ENCODE data around the gene NEK10.

The NEK10 gene

DNA sequence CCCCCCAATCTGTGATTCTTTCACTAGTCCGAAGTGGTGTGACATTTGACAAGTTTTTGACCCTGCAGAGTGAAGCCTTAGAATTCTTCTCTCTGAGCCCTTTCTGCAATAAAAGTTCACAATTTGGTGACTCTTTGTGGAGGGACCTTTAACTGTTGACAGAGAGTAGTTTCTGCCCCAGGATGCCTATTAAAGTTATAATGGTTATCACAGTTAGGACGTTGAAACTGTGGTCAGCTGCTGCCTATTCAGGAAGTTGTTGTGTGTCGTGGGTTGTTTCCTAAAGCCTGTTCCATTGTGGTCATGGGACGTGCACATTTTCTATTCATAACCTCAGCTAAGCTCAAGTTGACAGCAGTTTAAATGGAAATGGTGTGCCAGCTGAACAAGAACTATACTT, 274.5 kb downstream of the NEK10 start:
- DNase-seq = no peak

DNA sequence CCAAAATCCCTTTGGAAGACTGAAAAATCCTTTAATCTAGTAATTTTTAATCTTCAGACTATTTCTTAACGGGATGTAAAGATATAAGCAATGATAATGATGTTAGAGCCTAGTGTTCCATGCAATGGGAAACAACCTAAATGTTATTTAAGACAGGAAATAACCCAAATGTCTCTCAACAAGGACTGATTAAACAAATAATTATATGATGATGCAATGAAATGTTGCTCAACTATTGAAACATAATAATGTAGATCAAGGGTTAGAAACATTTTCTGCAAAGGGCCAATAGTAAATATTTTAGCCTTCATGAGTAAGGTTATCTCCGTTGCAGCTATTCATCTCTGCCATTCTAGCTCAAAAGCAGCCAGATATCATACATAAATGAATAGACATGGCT, 275.4 kb downstream of the NEK10 start:
- no peak for DNase-seq

DNA sequence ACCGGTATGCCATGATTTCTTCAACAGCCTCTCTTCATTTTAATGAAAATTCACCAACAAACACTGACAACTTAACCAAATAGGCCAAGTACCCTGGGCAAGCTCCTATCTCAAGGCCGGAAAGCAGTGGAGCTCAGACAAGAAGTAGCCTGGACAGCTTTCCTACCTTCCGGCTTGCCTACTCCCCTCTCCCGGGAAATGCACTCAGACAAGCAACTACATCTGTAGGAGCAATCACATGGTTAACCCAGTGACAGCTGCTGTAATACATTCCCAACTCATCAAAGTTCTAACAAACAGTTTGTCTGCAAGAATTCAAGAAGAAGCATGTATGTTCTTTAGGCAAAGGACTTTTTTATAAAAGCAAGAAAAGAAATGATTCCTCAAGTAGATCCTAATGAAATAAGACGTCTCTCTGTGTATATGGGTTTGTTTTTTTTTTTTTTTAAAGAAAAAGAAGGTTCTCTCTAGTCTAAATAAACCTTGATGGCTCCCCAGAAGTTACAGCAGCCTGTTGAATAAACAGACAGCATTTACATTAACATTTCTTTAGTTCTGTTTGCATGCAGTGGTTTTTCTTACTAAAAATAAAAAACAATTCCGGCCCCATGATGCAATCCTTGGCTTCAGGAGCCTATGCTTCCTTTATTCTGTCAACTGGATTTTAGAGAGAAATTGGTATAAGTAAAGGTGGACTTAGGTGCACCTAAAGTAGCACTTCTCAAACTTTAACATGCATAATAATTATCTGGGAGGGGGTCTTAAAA, 278.7 kb downstream of the NEK10 start:
- no peak for DNase-seq

DNA sequence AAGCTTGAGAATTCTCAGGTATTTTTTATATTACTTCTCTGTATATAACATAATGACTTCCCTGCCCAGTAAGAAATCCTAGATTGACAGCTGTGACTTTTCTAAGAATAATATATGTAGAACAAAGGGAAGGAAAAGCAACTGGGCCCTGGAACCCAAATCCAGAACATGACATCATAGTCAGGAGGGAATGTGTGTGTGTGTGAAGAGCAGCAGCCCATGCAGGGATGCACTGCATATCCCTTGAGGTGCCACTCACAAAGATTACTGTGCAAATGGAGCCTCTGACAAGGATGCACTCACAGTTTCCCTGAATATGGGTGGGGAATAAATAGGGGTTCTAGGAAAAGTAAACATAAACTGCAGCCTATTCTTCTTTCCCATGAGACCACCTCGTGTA, 279.5 kb downstream of the NEK10 start:
- DNase-seq = no peak

DNA sequence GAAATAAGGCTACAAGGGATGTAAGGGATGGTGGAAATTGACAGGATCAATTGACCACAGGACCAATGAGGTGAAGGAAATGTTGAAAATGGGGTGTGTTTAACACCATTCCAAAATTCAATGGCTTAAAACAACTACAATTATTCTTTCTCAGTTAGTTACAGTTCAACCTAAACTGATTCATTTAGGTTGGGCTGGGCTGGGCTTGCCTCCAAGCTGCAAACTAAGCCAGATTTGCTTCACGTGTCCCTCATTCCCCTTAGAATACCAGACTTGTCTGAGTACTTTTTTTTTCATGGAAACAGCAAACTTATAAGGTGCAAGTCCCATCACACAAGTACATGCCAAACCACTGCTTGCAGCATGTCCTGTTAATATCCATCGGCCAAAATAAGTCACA, 280.1 kb downstream of the NEK10 start:
- no peak for DNase-seq

DNA sequence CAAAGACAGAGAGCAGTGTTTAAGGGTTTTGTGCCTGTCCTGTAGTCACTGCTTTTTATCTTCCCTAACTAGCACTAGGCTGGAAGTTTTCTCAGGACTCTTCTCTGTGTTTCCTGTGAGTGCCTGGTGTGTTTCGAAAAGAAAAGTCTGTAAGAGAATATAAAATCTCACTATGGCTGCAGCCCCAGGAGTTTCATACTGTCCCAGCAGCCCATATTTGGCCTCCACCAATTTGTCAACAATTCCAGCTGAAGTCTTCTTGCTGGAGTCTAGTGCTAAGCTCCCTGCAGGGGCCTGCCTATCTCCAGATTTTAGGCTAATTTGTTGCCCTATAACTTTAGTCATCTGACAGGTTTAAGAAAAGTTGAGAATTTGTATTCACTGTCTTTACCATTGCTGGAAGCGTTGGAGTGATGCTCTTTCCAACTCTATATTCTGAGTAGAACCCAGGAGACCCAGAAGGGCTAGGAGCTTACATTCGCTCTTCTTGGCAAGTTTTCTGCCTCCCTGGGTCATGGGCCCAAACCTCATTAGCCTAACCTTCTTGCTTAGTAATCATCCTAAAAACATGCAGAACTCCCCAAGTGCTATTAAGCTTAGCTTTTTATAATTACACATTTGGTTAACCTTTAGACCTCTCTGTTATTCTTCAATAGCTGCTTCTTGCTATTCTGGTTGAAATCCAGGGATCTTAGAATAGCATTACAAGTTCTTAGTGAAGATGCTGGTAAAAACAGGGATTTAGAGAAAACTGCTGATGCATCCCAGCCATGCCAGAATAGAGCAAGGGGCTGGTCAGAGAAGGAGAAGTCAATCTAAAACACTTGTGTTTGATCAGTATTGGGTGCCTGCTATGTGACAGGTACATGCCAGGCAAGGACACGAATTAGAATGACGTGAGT, 283.1 kb downstream of the NEK10 start:
- no peak for DNase-seq

DNA sequence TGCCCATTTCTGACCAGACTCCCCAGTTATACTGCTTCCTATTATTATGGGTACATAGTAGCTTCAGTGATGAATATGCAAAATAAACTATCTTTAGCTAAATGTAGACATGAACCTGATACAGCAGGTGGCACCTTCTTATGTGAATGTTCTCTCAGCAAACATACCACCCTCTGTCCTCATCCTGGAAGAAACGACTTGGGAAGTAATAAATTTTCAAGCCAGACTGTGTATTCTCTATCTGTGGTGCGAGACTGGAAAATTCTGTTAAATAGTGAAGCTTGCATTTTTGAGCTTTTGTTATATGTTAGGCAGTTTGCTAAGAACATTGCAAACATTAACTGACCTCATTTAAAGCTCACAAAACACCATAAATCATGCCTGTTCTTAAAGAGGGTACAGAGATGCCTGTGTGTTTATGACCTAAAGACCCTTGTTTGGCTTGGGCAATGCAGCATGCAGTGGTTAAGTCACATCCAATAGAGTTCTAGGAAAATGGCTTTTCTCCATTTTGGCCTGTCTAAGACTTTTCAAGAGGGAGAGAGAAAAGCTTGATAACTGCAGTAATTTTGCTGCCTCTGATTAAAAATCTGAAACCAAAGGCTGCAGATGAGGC, 287.1 kb downstream of the NEK10 start:
- no peak for DNase-seq

DNA sequence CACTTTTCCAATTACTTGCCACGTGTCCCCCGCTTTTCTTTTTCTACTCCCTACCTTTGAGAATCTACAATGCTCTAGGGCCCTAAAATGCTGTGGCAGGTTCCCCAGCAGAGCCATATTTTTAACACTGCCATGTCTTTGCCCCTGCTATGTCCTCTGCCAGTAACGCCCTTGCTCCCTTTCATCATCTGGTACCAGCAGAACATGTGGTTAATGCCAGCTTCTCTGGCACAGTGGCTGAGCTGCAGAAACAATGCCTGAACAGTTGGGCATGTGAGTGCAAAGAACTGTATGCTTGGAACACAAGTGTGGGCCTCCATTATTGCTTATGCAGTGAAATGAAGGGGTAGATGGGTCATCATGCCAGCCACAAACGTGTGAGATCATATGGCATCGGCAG, 287.6 kb downstream of the NEK10 start:
- no peak for DNase-seq

DNA sequence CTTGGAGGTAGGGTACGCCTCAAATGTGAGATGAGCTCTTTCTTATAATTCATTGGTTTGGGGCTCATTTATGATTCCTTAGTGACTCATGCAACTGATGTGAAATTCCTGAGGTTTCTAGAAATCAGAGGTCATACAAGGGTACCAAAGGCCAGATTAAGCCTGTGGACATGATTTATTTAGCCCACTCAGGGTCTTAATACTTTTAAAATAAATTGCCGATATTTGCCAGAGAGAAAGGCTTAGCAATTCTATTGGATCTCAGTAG, 289.0 kb downstream of the NEK10 start:
- no peak for DNase-seq

DNA sequence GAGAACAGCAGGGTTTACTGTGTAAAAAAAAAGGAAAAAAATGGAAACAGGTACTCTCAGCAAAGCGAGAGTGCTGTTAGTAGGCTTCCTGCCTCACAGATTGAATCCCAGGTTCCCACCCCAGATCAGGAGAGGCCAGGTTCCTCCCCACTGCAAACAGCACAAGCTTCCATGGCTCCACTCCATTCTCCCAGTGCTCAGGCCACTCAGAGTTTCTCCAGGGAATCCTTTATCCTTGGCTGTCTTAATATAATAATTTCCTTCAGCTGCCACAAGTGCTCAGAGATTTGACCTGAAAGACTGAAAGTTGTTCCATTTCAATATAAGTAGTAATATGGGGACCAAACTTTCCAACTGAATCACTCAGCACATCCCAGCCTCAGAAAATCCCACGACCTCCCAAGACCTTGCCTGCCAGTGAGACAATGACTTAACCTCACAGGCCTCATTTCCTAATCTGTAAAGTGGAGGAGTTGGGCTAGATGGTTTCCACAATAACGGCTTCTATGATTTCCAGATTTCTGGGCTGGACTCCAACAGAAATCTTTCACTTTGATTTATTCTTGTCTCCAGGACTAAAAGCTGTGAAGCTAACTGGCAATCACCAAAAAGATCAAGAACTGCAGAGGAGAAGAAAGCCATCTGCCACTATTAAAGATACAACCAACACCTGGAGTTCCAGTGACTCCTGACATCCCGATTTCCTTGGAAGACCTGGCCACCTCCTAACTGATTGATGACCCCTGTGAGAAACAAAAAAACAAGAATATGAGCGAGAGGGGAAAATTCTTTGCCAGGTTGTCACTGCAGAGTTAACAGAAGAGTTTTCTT, 289.5 kb downstream of the NEK10 start:
- DNase-seq = no peak

DNA sequence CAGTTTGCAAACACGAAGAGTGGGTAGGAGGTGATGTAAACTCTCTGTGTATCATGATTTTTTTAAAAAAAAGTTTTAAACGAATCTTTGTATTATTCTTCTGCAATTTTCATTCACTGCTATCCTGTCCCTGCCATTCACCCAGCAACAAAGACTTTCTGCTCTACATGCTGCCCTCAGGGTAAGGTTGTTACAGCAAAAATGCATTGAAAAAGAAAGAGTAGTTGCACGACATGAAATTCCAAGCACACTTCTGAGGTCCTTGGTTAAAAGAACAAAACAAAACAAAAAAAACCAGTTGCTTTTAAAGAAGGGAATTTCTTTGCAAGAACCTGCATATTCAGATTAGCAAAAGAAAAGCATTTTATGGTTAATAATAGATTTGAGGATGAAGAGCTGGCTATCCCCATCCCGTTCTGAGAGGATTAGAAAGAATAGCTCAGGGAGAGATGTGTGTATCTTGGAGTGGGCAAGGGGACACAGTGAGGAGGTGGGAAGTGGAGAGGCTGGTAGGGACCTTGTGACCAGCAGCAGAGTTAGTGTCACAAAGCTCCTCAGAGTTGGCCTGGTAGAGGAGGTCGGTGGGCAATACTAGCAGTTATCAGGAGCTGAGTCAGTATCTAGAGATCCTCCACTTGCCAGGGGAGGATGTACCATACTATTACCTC, 290.8 kb downstream of the NEK10 start:
- no peak for DNase-seq

DNA sequence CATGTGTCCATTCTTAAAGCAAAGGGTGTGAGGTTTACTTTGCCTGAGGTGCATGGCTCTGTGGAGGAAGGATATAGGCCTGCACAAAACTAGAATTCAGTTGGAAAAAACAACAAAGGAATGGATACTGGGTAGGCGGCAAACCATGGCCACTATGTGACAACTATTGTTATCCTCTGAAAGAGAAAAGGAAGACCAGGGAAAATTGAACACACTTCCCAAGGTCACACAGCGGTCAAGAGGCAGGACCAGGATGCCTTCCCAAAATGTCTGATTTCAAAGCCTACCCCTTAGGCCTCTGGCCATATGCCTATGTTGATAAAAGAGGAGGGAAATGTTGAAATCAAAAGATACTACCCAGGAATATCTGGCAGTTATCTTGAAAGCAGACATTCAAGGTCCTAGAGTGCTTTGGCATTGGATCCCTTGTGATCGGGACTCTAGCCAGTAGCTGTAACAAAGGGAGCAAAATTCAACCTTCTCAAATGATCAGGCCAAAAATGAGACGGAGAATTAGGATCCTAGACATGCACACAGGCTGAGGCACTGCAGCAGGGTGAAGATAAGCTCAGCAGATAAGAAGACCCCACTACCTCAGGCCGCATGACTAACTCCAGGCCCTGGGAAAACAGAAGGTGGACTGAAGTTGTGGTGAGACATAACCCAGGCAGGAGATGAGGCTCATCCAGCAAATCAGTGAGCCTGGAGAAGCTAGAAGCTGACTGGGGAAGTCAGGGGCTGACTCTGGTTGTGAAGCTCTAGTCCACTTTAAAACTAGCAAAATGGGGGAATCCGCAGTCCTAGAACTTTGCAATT, 292.2 kb downstream of the NEK10 start:
- no peak for DNase-seq

DNA sequence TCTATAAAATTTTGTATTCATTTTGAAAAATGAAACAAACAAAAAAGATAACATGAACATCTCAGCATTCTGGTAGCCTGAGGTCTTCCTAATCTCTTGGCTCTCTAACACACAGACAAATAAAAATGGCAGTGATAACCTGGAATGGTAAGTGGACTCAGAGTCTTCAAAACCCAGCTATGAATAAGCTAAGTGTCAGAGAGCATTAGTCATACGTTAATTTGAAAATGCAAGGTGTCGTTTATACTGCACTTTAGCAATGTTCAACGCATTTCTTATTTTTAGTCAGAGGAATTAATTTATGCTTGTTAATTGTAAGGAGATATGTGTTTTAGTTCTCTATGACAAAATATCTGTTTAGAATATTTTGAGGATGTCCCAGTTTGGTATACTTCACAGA, 294.3 kb downstream of the NEK10 start:
- no peak for DNase-seq

DNA sequence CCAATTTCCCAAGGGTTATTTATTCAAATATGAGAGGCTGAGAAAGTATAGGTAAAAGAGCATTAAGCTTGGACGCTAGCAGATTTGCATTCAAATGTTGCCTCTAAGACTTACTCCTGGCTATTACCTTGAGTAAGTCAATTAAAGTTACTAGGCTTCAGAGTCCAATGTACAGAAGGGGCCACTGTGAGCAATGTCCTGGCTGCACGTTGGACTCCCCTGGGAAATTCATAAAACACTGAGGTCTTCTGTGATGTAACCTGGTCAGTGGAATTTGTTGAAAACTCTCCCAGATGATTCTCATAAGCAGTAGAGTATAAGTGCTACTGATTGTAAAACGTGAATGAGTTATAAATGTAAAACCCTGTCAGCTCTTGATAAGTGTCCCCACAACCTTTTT, 295.3 kb downstream of the NEK10 start:
- no peak for DNase-seq

DNA sequence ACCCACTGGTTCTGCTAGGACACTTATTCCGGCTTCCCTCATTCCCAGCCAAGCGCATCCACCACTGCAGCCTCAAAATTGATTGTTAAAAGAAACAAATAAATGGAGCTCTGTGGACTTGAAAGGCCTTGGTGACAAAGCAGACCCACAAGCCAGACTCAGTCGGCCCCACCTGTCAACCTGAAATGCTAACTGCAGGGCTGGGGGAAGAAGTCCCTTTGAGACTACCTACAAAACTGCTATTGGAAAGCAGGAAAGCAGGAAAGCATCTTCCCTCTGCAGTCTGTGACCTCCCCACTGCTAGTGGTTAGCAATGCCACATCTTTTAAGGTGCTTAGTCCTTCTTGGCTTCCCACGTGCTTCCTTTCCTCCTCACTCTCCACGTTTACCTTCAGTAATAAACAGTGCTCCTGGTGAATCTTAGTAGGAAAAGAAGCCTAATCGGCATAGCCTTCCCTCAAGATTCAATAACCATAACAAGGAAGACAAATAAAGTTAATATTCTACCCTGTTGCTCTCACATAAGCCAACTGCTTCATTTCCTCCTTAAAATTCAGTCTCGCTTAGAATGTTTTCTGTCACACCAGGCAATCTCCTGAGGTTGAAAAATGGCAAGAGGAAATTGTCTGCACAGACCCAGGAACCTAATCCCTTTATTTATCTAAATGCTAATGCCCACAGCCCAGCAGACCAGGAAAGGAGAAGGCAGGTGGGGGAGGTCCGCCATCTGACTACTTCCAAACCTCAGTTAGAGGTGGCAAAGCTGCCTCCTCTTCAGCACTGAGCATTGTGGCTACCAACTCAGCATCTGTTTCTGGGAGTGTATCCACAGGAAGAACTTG, 296.2 kb downstream of the NEK10 start:
- no peak for DNase-seq

DNA sequence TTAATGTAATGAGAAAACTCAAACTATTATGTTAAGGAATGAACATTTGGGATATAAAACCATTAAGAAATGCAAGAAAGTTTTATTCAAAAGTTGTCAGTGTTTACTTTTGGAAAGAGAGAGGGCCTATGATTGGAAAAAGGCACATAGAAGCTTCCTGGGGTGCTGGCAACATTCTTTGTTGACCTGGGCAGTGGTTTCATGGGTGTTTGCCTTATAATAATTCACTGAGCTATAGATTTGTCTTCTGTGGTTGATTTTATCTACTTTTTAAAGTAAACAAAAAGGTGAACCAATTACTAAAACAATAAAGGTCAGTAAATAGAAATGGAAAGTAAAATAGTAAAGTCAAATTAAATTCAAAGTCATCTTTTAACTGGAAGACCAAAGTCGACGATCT, 308.8 kb downstream of the NEK10 start:
- DNase-seq = no peak

Measured in NCI-H2029 (cell line).